ENCODE measurements around the gene WNK4. TPM values are rescaled to one million over a fixed set of nuclear protein-coding genes. Genes with fewer than 3 reads are reported as not detected.

WNK4 gene
- total and polyA plus RNA-seq, 10 of the 15 experiments (the other 5 are each of a cell fraction or from before 2014, with no cell fraction given) = 0.06 to 0.29 (median 0.13) TPM; not detected in 5

DNA sequence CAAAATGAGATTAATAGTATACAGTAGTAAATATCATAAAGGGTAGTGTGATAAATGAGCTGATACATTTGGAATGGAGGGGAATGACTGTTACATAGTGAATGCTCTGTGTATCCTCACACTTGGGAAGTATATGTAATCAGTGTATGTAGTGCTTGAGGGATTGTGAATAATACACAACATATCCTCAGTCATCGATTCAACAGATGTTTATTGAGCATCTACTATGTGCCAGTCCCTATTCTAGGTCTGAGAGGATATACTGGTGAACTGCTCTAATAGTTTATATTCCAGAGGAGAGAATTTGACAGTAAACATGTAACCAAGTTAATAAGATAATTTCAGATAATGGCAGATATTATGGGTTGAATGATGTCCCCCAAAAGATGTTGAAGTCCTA lies 47.1 kb downstream of the WNK4 start:
- ATAC-seq (no peak), FAIRE-seq (no peak), DNase-seq (ENCODE audit: low read depth, low spot score) (no peak)
- 87% methylated on average over 1 of the region's 1 CpG for WGBS (ENCODE audit: insufficient coverage, insufficient replicate concordance, low lambda C conversion rate, missing lambda C conversion rate)
- TF ChIP-seq ZNF207 (IDR thresholded peaks at IDR 0.05; ENCODE audit: borderline replicate concordance) (no peak), LARP7 (IDR thresholded peaks at IDR 0.05) (no peak), RAD21 (IDR thresholded peaks at IDR 0.05; ENCODE audit: insufficient read depth, low read depth, low read length) (no peak), ZNF24 (IDR thresholded peaks at IDR 0.05) (no peak), SPI1 (IDR thresholded peaks at IDR 0.05; ENCODE audit: borderline replicate concordance, insufficient read depth, low read depth, low read length) (no peak)
- TF ChIP-seq, protein P1, sequence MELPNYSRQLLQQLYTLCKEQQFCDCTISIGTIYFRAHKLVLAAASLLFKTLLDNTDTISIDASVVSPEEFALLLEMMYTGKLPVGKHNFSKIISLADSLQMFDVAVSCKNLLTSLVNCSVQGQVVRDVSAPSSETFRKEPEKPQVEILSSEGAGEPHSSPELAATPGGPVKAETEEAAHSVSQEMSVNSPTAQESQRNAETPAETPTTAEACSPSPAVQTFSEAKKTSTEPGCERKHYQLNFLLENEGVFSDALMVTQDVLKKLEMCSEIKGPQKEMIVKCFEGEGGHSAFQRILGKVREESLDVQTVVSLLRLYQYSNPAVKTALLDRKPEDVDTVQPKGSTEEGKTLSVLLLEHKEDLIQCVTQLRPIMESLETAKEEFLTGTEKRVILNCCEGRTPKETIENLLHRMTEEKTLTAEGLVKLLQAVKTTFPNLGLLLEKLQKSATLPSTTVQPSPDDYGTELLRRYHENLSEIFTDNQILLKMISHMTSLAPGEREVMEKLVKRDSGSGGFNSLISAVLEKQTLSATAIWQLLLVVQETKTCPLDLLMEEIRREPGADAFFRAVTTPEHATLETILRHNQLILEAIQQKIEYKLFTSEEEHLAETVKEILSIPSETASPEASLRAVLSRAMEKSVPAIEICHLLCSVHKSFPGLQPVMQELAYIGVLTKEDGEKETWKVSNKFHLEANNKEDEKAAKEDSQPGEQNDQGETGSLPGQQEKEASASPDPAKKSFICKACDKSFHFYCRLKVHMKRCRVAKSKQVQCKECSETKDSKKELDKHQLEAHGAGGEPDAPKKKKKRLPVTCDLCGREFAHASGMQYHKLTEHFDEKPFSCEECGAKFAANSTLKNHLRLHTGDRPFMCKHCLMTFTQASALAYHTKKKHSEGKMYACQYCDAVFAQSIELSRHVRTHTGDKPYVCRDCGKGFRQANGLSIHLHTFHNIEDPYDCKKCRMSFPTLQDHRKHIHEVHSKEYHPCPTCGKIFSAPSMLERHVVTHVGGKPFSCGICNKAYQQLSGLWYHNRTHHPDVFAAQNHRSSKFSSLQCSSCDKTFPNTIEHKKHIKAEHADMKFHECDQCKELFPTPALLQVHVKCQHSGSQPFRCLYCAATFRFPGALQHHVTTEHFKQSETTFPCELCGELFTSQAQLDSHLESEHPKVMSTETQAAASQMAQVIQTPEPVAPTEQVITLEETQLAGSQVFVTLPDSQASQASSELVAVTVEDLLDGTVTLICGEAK (IDR thresholded peaks at IDR 0.05; ENCODE audit: borderline replicate concordance) = no peak
- TF ChIP-seq, protein P2, sequence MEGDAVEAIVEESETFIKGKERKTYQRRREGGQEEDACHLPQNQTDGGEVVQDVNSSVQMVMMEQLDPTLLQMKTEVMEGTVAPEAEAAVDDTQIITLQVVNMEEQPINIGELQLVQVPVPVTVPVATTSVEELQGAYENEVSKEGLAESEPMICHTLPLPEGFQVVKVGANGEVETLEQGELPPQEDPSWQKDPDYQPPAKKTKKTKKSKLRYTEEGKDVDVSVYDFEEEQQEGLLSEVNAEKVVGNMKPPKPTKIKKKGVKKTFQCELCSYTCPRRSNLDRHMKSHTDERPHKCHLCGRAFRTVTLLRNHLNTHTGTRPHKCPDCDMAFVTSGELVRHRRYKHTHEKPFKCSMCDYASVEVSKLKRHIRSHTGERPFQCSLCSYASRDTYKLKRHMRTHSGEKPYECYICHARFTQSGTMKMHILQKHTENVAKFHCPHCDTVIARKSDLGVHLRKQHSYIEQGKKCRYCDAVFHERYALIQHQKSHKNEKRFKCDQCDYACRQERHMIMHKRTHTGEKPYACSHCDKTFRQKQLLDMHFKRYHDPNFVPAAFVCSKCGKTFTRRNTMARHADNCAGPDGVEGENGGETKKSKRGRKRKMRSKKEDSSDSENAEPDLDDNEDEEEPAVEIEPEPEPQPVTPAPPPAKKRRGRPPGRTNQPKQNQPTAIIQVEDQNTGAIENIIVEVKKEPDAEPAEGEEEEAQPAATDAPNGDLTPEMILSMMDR (IDR thresholded peaks at IDR 0.05 in 2 of 3, conservative IDR thresholded peaks at IDR 0.05 in 1 of 3; ENCODE audit: control insufficient read depth in 2 of 3, extremely low read depth in 1 of 3, insufficient read depth in 1 of 3, low read depth in 3 of 3, low read length in 3 of 3) = no peak
- CTCF ChIA-PET = no interaction called here
- H3K79me2 ChIP-seq (ENCODE audit: control insufficient read depth, insufficient read depth, low read length) = peaks cover 16% of the 10 kb centered on the region
- H2AFZ ChIP-seq (ENCODE audit: control insufficient read depth, low read depth, low read length) = no peak overlapping the region
- in situ Hi-C loops (cut with MboI) = no loop called here
- intact Hi-C loops (cut with micrococcal nuclease; ENCODE audit: unreplicated experiment) = no loop called here
- SMC1A ChIA-PET (ENCODE audit: uncharacterized antibody, unreplicated experiment) = interaction anchor here (1.5 kb wide), 1 partner anchor 170 kb away, joined by 3 read pairs; no protein-coding TSS in a partner anchor
- no peaks in the 10 kb centered on the region for H4K20me1 ChIP-seq (ENCODE audit: control insufficient read depth, insufficient read depth)
- peaks cover 6% of the 10 kb centered on the region for H3K4me1 ChIP-seq (ENCODE audit: control insufficient read depth, insufficient read depth, low read length)
- RAD21 ChIA-PET (ENCODE audit: unreplicated experiment) = no interaction called here
- no peak overlapping the region for H3K4me3 ChIP-seq
- H3K4me2 ChIP-seq (ENCODE audit: control insufficient read depth, insufficient read depth) = no peak overlapping the region
- no TSS peak for BruUV-seq (replicated peaks)
- no peaks in the 10 kb centered on the region for H3K27me3 ChIP-seq (replicated peaks in 1 of 2; ENCODE audit: control insufficient read depth in 2 of 2, insufficient read depth in 2 of 2, low read length in 1 of 2)
- no peak overlapping the region for H3K27ac ChIP-seq (ENCODE audit: control insufficient read depth, insufficient read depth)
- POLR2A ChIA-PET = interaction anchor here (0.5 kb wide), 1 partner anchor 157 kb away, joined by 5 read pairs; no protein-coding TSS in a partner anchor
- H3K9me3 ChIP-seq (replicated peaks; ENCODE audit: control insufficient read depth, insufficient read depth, low read length) = no peaks in the 10 kb centered on the region
- H3K9ac ChIP-seq (ENCODE audit: control insufficient read depth, insufficient read depth, low read length) = no peak overlapping the region
- H3K36me3 ChIP-seq (ENCODE audit: control insufficient read depth in 2 of 2, insufficient read depth in 2 of 2, low read length in 1 of 2) = no peaks in the 10 kb centered on the region

Data from GM12878 (cell line).